Measurements from ENCODE around the gene ACSS3.
"Not testable (repeated sequence)": the region's sequence is repeated elsewhere in the genome, so short reads cannot be mapped to it uniquely, and the experiment has no call there.

The ACSS3 gene

DNA sequence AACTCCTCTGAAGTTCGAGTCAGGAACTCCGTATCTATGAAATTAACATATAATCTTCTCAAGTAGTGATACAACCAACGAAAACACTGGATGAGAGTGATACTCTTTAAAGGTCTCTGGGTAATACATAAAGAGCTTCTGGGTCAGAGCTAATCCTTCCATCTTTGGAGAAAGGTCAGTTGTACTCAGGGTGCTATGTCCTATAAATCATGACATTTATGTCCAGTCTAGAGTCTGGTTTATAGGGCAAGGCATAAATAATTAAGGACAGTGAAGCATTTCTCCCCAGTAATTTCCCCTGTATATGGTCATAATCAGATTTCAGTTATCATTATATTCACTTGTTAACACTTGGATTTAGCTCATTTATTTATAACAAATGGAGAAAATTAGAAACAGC, 90.6 kb downstream of the ACSS3 start:
- DNase-seq: no peak

- DNase-seq: no peak
Observed at GRCh38 chr12:81170072-81170471, 92.2 kb downstream of the ACSS3 start.

- DNase-seq: no peak
Observed at GRCh38 chr12:81172851-81173250, 95.0 kb downstream of the ACSS3 start.

DNA sequence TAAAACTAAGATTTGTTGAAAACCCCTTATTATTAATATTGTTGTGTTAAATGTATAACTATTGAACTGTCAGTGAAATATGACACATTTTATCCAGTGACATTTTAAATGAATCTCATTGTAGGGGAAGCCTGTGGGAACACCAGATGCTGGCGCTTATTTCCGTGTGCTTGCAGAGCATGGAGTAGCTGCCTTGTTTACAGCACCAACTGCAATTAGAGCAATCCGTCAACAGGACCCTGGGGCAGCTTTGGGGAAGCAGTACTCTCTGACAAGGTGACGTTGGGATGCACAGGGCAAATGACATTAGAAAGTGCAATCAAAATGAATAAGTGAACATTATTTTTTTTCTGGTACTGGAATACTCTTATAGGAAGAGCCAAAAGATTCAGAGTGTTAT, 96.8 kb downstream of the ACSS3 start:
- DNase-seq: no peak

DNA sequence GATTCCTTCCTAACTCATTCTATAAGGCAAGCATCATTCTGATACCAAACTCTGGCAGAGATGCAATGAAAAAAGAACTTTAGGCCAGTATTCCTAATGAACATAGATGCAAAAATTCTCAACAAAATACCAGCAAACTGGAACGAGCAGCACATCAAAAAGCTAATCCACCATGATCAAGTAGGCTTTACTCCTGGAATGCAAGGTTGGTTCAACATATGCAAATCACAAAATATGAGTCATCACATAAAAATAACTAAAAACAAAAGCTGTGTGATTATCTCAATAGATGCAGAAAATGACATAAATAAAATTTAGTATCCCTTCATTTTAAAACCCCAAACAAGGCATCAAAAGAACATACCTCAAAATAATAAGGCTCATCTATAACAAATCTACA, 98.9 kb downstream of the ACSS3 start:
- no peak for DNase-seq

DNA sequence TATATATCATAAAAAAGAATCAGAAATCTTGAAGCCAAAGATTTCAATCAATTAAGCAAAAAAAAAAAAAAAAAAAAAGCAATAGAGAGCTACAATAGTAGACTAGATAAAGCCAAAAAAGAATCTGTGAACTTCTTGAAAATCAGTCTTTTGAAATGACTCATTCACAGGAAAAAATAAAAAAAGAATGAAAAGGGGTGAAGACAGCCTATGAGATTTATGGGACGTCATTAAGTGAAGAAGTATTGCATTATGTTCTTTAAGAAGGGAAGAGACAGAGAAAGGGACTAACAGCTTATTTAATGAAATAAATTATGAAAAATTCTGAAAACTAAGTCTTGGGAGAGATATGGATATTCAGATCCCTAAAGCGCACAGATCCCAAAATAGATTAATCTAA, 103.8 kb downstream of the ACSS3 start:
- DNase-seq: no peak

DNA sequence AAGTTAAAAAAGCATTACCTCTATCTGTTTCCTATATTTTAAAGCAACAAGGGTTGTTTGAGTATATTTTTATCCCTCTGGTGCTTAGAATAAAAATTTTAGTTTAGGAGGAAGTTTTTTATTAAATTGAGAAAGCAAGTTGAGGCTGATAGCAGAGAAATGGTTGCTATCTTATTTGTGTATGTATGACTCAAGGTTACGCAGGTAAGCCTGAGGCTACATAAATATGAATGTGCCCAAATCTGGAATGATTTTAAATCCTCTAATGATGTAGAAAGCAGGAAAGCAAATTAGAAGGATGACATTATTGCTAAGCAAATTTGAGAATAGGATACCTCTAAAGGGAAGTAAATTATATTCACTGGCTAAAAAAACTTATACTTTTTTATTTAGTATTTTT, 109.8 kb downstream of the ACSS3 start:
- DNase-seq: no peak

- no peak for DNase-seq
Observed at GRCh38 chr12:81196595-81196994, 118.7 kb downstream of the ACSS3 start.

DNA sequence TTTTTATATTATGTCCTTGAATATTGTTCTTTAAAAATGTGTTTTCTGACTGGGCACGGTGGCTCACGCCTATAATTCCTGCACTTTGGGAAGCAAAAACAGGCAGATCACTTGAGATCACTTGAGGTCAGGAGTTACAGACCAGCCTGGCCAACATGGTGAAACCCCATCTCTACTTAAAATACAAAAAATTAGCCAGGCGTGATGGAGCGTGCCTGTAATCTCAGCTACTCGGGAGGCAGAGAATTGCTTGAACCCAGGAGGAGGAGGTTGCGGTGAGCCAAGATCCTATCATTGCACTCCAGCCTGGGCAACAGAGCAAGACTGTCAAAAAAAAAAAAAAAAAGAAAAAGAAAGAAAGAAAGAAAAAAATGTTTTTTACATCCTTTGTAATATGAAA, 122.7 kb downstream of the ACSS3 start:
- DNase-seq: not testable (repeated sequence)

- DNase-seq: no peak
Observed at GRCh38 chr12:81203671-81204204, 125.9 kb downstream of the ACSS3 start.

GRCh38 chr12:81205416-81205815, 127.5 kb downstream of the ACSS3 start:
- DNase-seq: no peak

DNA sequence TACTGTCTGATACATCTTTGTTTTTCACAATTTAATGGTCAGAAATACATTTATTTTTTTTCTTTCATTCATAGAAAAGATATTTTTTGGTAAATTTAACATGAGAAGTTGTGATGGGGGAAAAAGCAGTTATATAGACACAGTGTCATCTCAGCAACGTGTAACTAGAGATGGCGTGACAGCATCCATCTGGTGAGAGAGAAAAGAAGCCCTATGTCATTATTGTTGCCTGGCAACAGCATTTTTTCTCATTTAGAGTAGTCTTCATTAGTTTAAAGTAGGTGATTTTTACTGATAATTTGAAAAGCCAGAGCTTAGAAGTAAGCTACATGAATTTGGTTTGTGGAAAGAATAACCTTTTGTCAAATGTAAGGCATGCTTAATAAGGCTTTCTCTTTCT, 128.6 kb downstream of the ACSS3 start:
- no peak for DNase-seq

GRCh38 chr12:81207173-81207572, 129.3 kb downstream of the ACSS3 start:
- no peak for DNase-seq

DNA sequence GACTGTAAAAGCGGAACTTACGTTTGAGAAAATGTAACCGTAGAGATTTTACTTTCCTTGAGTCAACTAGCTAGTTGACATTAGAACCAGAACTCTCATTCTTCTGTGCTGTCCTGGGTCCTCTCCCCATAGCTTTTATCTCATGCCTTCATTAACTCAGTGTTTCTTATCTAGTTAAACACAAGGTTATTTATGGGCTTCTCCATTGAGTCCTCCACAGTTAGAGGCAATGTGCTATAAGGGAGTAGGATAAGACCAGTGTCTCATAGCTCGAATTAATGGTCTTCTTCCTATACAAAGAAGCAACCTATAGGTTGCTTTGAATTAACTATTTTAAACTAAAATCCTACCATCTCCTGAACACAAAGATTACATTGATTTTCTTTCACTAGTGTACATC, 129.8 kb downstream of the ACSS3 start:
- no peak for DNase-seq

DNA sequence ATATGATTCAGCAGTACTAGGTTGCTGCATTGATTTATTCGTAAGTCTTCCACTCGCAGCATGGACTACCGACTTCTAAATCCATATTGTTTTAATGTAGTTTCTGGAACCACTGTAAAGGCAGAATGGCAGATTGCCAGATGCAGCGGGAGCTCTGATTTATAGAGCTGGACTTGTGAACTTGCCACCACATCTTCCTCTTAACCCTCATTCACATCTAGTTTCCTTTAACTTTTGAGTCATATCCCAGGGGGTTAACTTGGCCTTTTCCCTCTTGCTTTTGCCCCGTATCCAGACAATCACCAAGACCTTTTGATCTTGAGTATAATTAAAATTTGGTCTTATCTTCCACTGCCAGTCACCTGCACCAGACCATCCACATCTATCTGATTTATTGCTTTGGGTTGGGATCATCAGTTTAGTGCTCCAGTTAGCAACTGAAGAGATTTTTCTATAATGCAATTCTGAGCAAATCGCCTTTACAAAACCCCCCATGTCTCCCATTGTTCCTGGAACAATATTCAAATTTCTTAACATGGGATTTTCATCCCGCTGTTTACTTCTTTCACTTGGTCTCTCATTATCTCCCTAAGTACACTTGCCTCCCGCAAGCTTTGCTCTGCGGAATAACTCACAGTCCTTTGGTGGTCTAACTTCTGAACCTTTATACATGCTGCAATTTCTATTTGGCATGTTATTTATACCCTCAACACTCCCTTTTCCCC, 130.5 kb downstream of the ACSS3 start:
- no peak for DNase-seq

GRCh38 chr12:81209012-81209411, 131.1 kb downstream of the ACSS3 start:
- no peak for DNase-seq

DNA sequence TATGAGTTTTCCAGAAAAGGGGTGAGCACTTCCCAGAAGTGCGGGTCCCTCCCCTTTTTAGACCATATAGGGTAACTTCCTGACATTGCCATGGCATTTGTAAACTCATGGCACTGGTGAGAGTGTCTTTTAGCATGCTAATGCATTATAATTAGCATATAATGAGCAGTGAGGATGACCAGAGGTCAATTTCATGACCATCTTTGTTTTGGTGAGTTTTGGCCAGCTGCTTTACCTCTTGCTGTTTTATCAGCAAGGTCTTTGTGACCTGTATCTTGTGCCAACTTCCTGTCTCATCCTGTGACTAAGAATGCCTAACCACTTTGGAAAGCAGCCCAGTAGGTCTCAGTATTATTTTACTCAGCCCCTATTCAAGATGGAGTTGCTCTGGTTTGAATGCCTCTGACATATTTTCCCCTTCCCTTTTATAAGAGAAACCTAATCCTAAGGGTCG, 131.9 kb downstream of the ACSS3 start:
- DNase-seq: not testable (repeated sequence)

GRCh38 chr12:81211306-81211705, 133.4 kb downstream of the ACSS3 start:
- DNase-seq: no peak

- DNase-seq: no peak
Observed at GRCh38 chr12:81212996-81213696, 135.3 kb downstream of the ACSS3 start.

- no peak for DNase-seq
Observed at GRCh38 chr12:81216739-81217138, 138.9 kb downstream of the ACSS3 start.

DNA sequence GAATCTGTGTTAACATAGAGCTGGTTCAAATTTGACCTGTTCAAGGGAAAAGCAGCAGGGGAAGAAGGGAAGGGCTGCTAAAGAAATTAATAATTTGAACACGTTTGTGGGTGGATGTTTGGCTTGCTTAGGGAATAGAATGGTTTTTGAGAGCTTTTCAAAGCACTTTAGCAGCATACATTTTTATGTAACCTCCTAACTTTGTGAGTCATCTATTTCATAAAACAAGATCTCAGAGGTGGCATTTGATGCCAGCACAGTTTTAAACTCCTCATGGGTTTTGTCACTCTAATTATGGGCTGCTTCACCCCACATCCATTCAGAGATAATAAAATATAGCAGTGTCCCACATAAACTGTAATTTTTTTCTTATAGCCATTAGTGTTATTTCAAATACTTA, 143.8 kb downstream of the ACSS3 start:
- no peak for DNase-seq

DNA sequence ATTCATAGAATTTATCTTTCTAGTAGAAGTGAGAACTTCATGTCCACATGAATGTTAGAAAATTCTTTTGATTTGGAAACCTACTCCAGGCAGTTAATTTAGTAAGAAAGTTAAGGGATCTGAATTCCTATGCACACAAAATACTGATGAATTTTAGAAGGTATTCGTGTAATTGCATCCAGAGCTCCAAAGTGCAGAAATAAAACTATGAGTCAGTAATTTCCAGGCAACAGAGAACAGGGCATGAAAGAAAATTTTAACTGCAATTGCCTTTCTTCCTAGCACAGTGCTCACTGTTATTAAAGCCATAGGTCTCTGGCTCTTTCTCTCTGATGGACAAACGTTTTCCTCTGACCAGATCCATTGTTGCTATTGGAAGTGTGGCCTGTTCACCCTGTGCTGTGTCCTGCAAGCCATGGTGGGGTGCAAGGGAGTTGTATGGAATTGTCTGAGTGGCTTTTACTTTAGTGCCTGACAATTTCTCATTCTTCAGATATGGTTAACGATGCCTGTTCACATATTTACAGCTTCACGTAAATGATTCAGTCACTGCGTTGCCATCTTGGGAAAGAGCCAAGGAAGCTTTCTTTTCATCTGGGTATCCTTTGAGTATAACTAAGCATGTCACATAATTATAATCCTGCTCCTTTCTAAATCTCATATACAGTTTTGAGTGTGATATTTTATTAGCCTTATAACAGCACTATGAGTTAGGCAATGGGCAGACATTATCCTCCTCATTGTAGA, 145.1 kb downstream of the ACSS3 start:
- DNase-seq: no peak

- no peak for DNase-seq
Observed at GRCh38 chr12:81224626-81225025, 146.7 kb downstream of the ACSS3 start.

DNA sequence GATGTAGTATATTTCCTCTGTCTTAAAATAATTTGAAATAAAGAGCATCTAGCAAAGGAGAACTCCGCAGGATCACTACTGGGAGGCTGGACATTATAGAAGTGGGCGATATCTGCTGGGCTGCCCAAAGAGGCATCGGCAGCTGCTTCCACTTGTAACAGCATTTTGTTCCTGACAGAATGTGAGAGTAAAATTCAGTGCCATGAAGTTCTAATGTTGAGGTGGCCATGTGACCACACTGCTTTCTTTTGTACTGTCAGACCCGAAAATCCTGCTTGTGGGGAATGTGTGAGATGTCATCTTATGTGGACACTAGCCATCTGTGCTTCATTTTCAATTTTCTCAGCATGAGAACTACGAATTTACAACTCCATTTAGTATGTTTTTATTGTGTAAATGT, 151.9 kb downstream of the ACSS3 start:
- no peak for DNase-seq

Measured in activated CD8-positive, alpha-beta memory T cell treated with anti-CD3 and anti-CD28 coated beads, Interleukin-2, amount 50 U/mL, for 48 hours (primary cell).